Liver (tissue), 3 donors: ENCODE results near the gene TFF1.

Source experiments
- CTCF ChIP-seq: fragments of 150-350 bp; IDR thresholded peaks from 2 replicates; pipeline ENCODE4 v1.5.1; 2017; ENCODE audit warnings: improper control_type of control experiment, low read depth, low read length; ENCODE audit not compliant: missing input control
- EGR1 ChIP-seq, 2 donors: IDR thresholded peaks; 2 replicates each; pipeline ENCODE4 v1.6.1; 2016 to 2018; ENCODE audit warnings: antibody characterized with exemption in 2 of 2, low read depth in 2 of 2
- MAX ChIP-seq: IDR thresholded peaks from 2 replicates; pipeline ENCODE4 v1.6.1; 2016; ENCODE audit warnings: antibody characterized with exemption
- RAD21 ChIP-seq, 2 donors: IDR thresholded peaks; 2 replicates each; pipeline ENCODE4 v1.6.1; 2016; ENCODE audit warnings: antibody characterized with exemption in 2 of 2, mild to moderate bottlenecking in 2 of 2
- REST ChIP-seq: IDR thresholded peaks from 2 replicates; pipeline ENCODE4 v1.6.1; 2016; ENCODE audit warnings: antibody characterized with exemption, mild to moderate bottlenecking
- TAF1 ChIP-seq: conservative IDR thresholded peaks from 2 replicates; pipeline ENCODE4 v1.6.1; 2016; ENCODE audit warnings: antibody characterized with exemption, mild to moderate bottlenecking
- YY1 ChIP-seq: IDR thresholded peaks from 2 replicates; pipeline ENCODE4 v1.6.1; 2016; ENCODE audit warnings: antibody characterized with exemption, mild to moderate bottlenecking
- donor health status: healthy.
- donor health status: healthy.

- no peak for TF ChIP-seq CTCF
- no peak for TF ChIP-seq MAX
- TF ChIP-seq YY1 = no peak
- TF ChIP-seq RAD21 (IDR thresholded peaks at IDR 0.05) = no peak
- no peak for TF ChIP-seq EGR1 (IDR thresholded peaks at IDR 0.05; ENCODE audit: low read depth in 2 of 2)
- no peak for TF ChIP-seq TAF1
- TF ChIP-seq REST = no peak
Observed at GRCh38 chr21:42346866-42347600, 19.3 kb downstream of the TFF1 start.
